CD4-positive, CD25-positive, alpha-beta regulatory T cell (primary cell): ENCODE data around the gene SPPL2B. TPM values are rescaled to one million over a fixed set of nuclear protein-coding genes. Genes with fewer than 3 reads are reported as not detected.
"Not testable (repeated sequence)": the region's sequence is repeated elsewhere in the genome, so short reads cannot be mapped to it uniquely, and the experiment has no call there.

Source experiments
- ATAC-seq, 2 donors: fragments of 150-1000 bp; cut with Tn5 transposase; one replicate each; pipeline ENCODE4 v1.10.0; 2021; ENCODE audit warnings: low read depth in 2 of 2, moderate number of reproducible peaks in 2 of 2, moderate library complexity in 1 of 2
- DNase-seq, 3 donors: peaks; one replicate each; pipeline versions ENCODE4 v3.0.0 to v3.0.0-alpha.2; 2012 to 2022; ENCODE audit warnings: mixed read lengths in 1 of 3
- H3K27ac ChIP-seq: one replicate; pipeline ENCODE4 v1.7.0; 2013; ENCODE audit warnings: mild to moderate bottlenecking, low read length; ENCODE audit not compliant: insufficient read depth, poor library complexity, severe bottlenecking
- H3K27me3 ChIP-seq: one replicate; pipeline ENCODE4 v1.7.0; 2013; ENCODE audit warnings: low read length; ENCODE audit not compliant: control insufficient read depth, insufficient read depth
- H3K36me3 ChIP-seq: one replicate; pipeline ENCODE4 v1.7.0; 2013; ENCODE audit warnings: mild to moderate bottlenecking, low read length, moderate library complexity; ENCODE audit not compliant: control insufficient read depth, insufficient read depth
- H3K4me1 ChIP-seq: 2 replicates; pipeline ENCODE4 v1.7.0; 2013; ENCODE audit warnings: mild to moderate bottlenecking, low read length; ENCODE audit not compliant: insufficient read depth, control insufficient read depth, poor library complexity, severe bottlenecking
- H3K4me3 ChIP-seq: one replicate; pipeline ENCODE4 v1.7.0; 2013; ENCODE audit warnings: low read depth, mild to moderate bottlenecking, low read length, moderate library complexity
- H3K9me3 ChIP-seq, 2 experiments: 1 replicate in 1 of 2; 2 replicates in 1 of 2; pipeline ENCODE4 v1.7.0; 2013; ENCODE audit warnings: low read length in 2 of 2, mild to moderate bottlenecking in 1 of 2, moderate library complexity in 1 of 2; ENCODE audit not compliant: control insufficient read depth in 2 of 2
- H3K27ac Mint-ChIP-seq, 3 donors: one replicate each; pipeline ENCODE4 v1.8.0; 2020 to 2022; ENCODE audit warnings: mild to moderate bottlenecking in 3 of 3, mixed read lengths in 3 of 3, moderate library complexity in 2 of 3
- H3K27me3 Mint-ChIP-seq: one replicate; pipeline ENCODE4 v1.8.0; 2022; ENCODE audit warnings: mild to moderate bottlenecking, mixed read lengths
- H3K36me3 Mint-ChIP-seq: one replicate; pipeline ENCODE4 v1.8.0; 2020; ENCODE audit warnings: mixed read lengths
- H3K4me1 Mint-ChIP-seq, 4 donors: one replicate each; pipeline ENCODE4 v1.8.0; 2020 to 2022; ENCODE audit warnings: mixed read lengths in 4 of 4, mild to moderate bottlenecking in 1 of 4
- H3K4me3 Mint-ChIP-seq, 4 donors: one replicate each; pipeline ENCODE4 v1.8.0; 2020 to 2022; ENCODE audit warnings: mild to moderate bottlenecking in 4 of 4, mixed read lengths in 4 of 4, moderate library complexity in 3 of 4
- H3K9me3 Mint-ChIP-seq, 7 donors: one replicate each; pipeline ENCODE4 v1.8.0; 2020 to 2022; ENCODE audit warnings: mixed read lengths in 7 of 7, mild to moderate bottlenecking in 3 of 7, moderate library complexity in 2 of 7
- polyA plus RNA-seq, 4 donors: library from polyadenylated mRNA; unstranded; fragments of 300-500 nt; fragmentation: Illumina TruSeq; gene quantifications; one replicate each; pipeline ENCODE4 v1.2.3, GENCODE V29; 2021
- total RNA-seq: library from RNA; stranded (reverse); gene quantifications from one replicate; pipeline ENCODE4 v1.2.3, GENCODE V29; 2022

Gene SPPL2B
- total and polyA plus RNA-seq, 5 donors from 2014 or later = 4.3 to 69.7 (median 6.4) TPM

GRCh38 chr19:2392899-2393298, 64.4 kb downstream of the SPPL2B start:
- H3K4me3 ChIP-seq, H3K27ac ChIP-seq, H3K36me3 Mint-ChIP-seq, H3K4me1 Mint-ChIP-seq, H3K27me3 Mint-ChIP-seq, H3K27me3 ChIP-seq, DNase-seq, H3K36me3 ChIP-seq, H3K9me3 ChIP-seq, H3K4me3 Mint-ChIP-seq, H3K4me1 ChIP-seq, H3K9me3 Mint-ChIP-seq, ATAC-seq, H3K27ac Mint-ChIP-seq: not testable (repeated sequence)

- H3K9me3 Mint-ChIP-seq = no peaks in the 10 kb centered on the region
- no peaks in the 10 kb centered on the region for H3K27me3 ChIP-seq
- DNase-seq = no peak
- peak overlapping the region in 1 of 4 donors; percentile 63 for H3K4me3 Mint-ChIP-seq
- H3K36me3 ChIP-seq = no peaks in the 10 kb centered on the region
- H3K4me3 ChIP-seq = no peak overlapping the region
- peaks cover 12% of the 10 kb centered on the region for H3K27me3 Mint-ChIP-seq
- ATAC-seq = no peak
- no peak overlapping the region for H3K27ac Mint-ChIP-seq
- no peaks in the 10 kb centered on the region for H3K4me1 ChIP-seq
- no peaks in the 10 kb centered on the region for H3K9me3 ChIP-seq
- H3K36me3 Mint-ChIP-seq = no peaks in the 10 kb centered on the region
- no peak overlapping the region for H3K27ac ChIP-seq
- H3K4me1 Mint-ChIP-seq = peaks cover 0 to 4% (median 4%) of the 10 kb centered on the region in 4 donors
Observed at GRCh38 chr19:2394054-2394441, 65.6 kb downstream of the SPPL2B start.

- Histone ChIP-seq H3K27me3 (no peaks in the 10 kb centered on the region), H3K4me3 (no peak overlapping the region), H3K9me3 (no peaks in the 10 kb centered on the region), H3K4me1 (no peaks in the 10 kb centered on the region), H3K27ac (no peak overlapping the region), H3K36me3 (no peaks in the 10 kb centered on the region)
- ATAC-seq = no peak
- peaks cover 15% of the 10 kb centered on the region for H3K27me3 Mint-ChIP-seq
- H3K4me1 Mint-ChIP-seq = peaks cover 0 to 4% (median 4%) of the 10 kb centered on the region in 4 donors
- peak overlapping the region in 2 of 4 donors; percentile 46 to 63 for H3K4me3 Mint-ChIP-seq
- H3K27ac Mint-ChIP-seq = no peak overlapping the region
- H3K36me3 Mint-ChIP-seq = no peaks in the 10 kb centered on the region
- no peaks in the 10 kb centered on the region for H3K9me3 Mint-ChIP-seq
- peak in 1 of 3 donors; percentile 28 for DNase-seq
Observed at GRCh38 chr19:2394442-2395292, 66.2 kb downstream of the SPPL2B start.

GRCh38 chr19:2395293-2395829, 66.9 kb downstream of the SPPL2B start:
- not testable (repeated sequence) for H3K36me3 Mint-ChIP-seq, H3K36me3 ChIP-seq, H3K4me1 Mint-ChIP-seq, DNase-seq, H3K4me3 Mint-ChIP-seq, H3K27ac ChIP-seq, ATAC-seq, H3K9me3 Mint-ChIP-seq, H3K27me3 ChIP-seq, H3K4me3 ChIP-seq, H3K9me3 ChIP-seq, H3K4me1 ChIP-seq
- H3K27me3 Mint-ChIP-seq = peaks cover 19% of the 10 kb centered on the region
- peak overlapping the region in 1 of 3 donors; percentile 74 for H3K27ac Mint-ChIP-seq

- H3K27me3 ChIP-seq, H3K36me3 ChIP-seq, DNase-seq, H3K4me1 ChIP-seq, H3K9me3 Mint-ChIP-seq, ATAC-seq, H3K4me1 Mint-ChIP-seq, H3K9me3 ChIP-seq, H3K27ac Mint-ChIP-seq, H3K36me3 Mint-ChIP-seq, H3K4me3 Mint-ChIP-seq, H3K4me3 ChIP-seq, H3K27ac ChIP-seq: not testable (repeated sequence)
- H3K27me3 Mint-ChIP-seq = peaks cover 19% of the 10 kb centered on the region
Observed at GRCh38 chr19:2397173-2397572, 68.7 kb downstream of the SPPL2B start.

GRCh38 chr19:2398735-2399305, 70.3 kb downstream of the SPPL2B start:
- no peaks in the 10 kb centered on the region for H3K9me3 ChIP-seq
- H3K36me3 Mint-ChIP-seq = no peaks in the 10 kb centered on the region
- H3K27ac ChIP-seq = no peak overlapping the region
- H3K4me1 ChIP-seq = no peaks in the 10 kb centered on the region
- H3K4me3 ChIP-seq = no peak overlapping the region
- ATAC-seq = no peak
- no peaks in the 10 kb centered on the region for H3K27me3 ChIP-seq
- no peak overlapping the region for H3K27ac Mint-ChIP-seq
- peaks cover 0 to 2% (median 0%) of the 10 kb centered on the region in 4 donors for H3K4me1 Mint-ChIP-seq
- no peak for DNase-seq
- no peaks in the 10 kb centered on the region for H3K36me3 ChIP-seq
- no peaks in the 10 kb centered on the region for H3K9me3 Mint-ChIP-seq
- H3K27me3 Mint-ChIP-seq = peaks cover 9% of the 10 kb centered on the region
- no peak overlapping the region for H3K4me3 Mint-ChIP-seq

GRCh38 chr19:2399582-2399981, 71.1 kb downstream of the SPPL2B start:
- Histone ChIP-seq H3K27me3 (no peaks in the 10 kb centered on the region), H3K4me3 (no peak overlapping the region), H3K9me3 (no peaks in the 10 kb centered on the region), H3K27ac (no peak overlapping the region), H3K36me3 (no peaks in the 10 kb centered on the region), H3K4me1 (no peaks in the 10 kb centered on the region)
- no peak for DNase-seq
- ATAC-seq = no peak
- no peaks in the 10 kb centered on the region for H3K36me3 Mint-ChIP-seq
- H3K4me1 Mint-ChIP-seq = no peaks in the 10 kb centered on the region
- H3K27me3 Mint-ChIP-seq = peaks cover 9% of the 10 kb centered on the region
- H3K9me3 Mint-ChIP-seq = peaks cover 0 to 1% (median 0%) of the 10 kb centered on the region in 7 donors
- no peak overlapping the region for H3K27ac Mint-ChIP-seq
- no peak overlapping the region for H3K4me3 Mint-ChIP-seq
